NCI-H82 (cell line): ENCODE data around the gene ZFP92.

Experiments used
- DNase-seq: peaks from one replicate; lab custom pipeline; 2025; lab: John Stamatoyannopoulos, UW

ZFP92 gene

DNA sequence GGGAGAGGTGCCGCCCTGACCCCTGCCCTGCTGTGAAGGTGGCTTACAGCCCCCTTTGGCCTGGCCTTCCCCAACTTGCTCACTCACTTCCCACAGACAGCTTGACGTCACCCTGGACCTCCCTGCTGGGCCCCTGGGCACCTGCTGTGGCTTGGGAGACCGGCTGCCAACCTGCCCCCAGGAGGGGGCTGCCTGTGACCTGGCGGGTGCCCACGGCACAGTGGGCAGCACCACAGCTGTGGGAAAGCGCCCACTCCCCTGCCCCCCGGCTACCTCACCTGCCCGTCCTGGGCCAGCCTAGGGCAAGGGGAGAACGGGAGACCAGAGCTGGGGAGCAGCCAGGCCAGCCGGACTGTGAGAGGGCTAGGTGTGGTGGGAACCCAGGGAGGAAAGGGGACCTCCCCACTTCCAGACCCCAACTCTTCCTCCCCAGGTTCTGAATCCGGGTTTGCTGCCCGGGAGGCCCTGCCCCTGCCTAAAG, 2.4 kb upstream of the ZFP92 start:
- DNase-seq, result no peak

- no peak for DNase-seq
Measured at GRCh38 chrX:153409414-153410101, 1.7 kb upstream of the ZFP92 start.

DNA sequence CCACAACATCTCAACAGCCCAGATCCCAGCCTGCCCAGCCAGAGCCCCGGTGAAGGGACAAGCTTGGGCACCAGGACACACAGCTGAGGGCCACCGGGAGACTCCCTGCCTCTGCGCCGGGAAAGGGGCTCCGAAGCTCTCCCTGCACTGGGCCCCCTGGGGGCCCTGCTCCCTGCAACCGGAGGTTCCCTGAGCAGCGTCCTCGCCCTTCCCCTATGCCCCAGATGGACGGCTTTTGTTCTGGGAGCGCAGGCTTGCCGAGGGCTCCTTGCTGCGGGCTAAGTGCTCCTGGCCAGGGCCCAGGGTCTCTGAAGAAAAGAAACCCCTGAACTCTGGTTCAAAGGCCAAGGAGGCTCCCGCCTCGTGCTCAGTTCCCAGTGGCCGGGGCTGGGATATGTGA, 899 bp upstream of the ZFP92 start:
- no peak for DNase-seq

- DNase-seq, result no peak
Measured at GRCh38 chrX:153410888-153411254, 401 bp upstream of the ZFP92 start.

- DNase-seq, result no peak
Measured at GRCh38 chrX:153411988-153412574, 809 bp downstream of the ZFP92 start.

- peak; percentile 25 for DNase-seq
Measured at GRCh38 chrX:153412746-153413720, 1.8 kb downstream of the ZFP92 start.

DNA sequence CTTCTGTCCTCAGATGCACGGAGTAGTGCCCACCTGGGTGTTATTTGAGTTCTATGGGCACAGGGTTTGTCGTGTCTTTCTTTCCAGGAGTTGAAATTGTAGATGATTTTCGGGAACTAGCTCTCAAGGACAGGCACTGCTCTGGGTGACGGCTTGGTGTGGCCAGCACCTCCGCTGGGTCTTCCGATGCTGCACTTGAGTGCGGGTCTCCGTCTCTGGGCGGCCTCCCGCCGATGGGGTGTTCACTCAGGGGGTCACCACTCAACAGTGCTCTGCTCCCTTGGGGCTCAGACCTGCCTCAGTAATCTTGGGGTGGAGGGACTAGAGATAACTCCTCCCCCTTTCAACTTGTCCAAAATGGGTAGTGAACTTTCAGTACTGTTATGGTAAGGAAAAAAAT, 2.5 kb downstream of the ZFP92 start:
- DNase-seq, result no peak

DNA sequence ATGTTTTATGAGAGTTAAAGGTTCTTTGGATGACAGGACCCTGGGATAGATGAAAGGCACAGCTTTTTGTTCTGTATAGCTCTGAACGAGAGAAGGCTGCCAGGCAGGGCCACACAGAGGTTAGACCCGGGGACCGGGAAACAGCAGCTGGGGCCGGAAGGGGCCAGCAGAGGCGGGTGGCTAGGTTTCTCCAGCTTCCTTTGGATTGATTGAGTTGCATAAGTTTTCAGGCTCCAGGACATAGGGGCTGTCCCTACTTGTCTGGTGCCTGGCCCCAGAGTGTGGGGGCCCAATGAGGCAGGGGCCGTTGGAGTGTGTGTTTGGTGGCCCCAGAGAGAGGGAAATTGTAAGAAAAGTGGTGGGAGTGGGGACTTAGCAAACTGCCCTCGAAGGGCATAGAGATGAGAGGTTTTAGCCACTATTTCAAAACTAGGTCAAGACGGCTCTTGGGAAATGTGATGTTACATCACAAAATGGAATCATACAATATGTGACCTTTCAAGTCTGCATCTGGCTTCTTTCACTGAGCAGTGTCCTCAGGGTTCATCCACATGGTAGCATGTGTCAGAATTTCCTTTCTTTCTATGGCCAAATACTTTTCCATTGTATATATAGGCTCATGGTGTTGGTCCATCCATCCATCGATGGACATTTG, 3.7 kb downstream of the ZFP92 start:
- DNase-seq, result no peak

GRCh38 chrX:153416781-153417450, 5.6 kb downstream of the ZFP92 start:
- DNase-seq, result peak; percentile 58

DNA sequence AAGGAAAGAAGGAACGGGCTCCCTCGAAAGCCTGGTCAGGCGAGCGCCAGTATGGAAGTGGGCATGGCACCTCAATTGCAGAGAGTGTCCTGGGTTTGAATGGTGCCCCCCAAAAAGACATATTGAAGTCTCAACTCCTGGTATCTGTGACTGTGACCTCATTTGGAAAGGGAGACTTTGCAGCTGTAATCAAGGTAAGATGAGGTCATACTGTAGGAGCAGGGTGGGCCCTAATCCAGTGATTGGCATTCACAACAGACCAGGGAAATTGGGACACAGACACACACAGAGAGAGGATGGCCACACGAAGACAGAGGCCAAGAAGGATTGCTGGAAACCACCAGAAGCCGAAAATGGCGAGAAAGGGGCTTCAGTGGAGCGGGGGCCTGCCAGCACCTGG, 6.4 kb downstream of the ZFP92 start:
- DNase-seq, result no peak

DNA sequence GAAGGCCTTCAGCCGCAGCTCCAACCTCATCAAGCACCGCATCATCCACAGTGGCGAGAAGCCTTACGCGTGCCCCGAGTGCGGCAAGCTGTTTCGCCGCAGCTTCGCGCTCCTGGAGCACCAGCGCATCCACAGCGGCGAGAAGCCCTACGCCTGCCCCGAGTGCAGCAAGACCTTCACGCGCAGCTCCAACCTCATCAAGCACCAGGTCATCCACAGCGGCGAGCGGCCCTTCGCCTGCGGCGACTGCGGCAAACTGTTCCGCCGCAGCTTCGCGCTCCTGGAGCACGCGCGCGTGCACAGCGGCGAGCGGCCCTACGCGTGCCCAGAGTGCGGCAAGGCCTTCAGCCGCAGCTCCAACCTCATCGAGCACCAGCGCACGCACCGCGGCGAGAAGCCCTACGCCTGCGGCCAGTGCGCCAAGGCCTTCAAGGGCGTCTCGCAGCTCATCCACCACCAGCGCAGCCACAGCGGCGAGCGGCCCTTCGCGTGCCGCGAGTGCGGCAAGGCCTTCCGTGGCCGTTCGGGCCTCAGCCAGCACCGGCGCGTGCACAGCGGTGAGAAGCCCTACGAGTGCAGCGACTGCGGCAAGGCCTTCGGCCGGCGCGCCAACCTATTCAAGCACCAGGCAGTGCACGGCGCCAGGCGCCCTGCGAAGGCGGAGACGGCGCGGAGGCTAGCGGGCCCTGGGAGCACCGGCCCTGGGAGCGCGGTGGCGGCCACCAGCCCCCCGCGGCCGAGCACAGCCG, 9.8 kb downstream of the ZFP92 start:
- DNase-seq, result no peak

- DNase-seq, result no peak
Measured at GRCh38 chrX:153421856-153422255, 10.6 kb downstream of the ZFP92 start.

DNA sequence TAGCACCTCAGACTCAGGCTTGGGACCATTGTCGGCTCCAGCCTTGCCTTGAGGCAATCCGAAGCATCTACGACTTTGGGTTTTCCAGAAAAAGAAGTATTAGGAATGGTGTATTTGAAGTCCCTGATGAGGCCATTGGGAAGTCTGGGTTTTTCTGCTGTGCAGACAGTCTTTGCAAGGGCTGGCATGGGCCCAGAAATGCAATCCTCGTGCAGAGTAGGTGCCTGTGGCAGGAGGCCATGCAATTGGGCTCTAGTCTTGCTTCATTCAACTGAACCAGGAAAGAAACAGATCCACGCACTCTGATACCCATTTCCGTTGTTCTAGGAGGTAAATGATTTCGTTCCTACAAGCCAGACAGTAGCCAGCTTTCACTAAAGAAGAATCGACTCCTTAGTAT, 12.4 kb downstream of the ZFP92 start:
- DNase-seq, result no peak

DNA sequence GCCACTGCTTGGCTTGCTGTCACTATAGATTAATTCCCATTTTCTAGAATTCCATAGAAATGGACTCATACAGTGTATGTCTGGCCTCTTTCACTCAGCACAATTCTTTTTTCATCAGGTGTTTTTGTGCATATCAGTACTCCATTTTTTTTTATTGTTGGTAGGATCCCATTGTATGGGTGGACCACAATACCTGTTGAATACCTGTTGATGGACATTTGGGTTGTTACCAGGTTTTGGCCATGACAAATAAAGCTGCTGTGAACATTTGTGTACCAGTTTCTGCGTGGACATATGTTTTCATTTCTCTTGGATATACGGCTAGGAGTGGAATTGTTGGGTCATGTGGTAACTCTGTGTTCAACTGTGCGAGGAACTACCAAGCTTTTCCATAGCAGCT, 14.9 kb downstream of the ZFP92 start:
- no peak for DNase-seq

- DNase-seq, result no peak
Measured at GRCh38 chrX:153430796-153431195, 19.5 kb downstream of the ZFP92 start.

DNA sequence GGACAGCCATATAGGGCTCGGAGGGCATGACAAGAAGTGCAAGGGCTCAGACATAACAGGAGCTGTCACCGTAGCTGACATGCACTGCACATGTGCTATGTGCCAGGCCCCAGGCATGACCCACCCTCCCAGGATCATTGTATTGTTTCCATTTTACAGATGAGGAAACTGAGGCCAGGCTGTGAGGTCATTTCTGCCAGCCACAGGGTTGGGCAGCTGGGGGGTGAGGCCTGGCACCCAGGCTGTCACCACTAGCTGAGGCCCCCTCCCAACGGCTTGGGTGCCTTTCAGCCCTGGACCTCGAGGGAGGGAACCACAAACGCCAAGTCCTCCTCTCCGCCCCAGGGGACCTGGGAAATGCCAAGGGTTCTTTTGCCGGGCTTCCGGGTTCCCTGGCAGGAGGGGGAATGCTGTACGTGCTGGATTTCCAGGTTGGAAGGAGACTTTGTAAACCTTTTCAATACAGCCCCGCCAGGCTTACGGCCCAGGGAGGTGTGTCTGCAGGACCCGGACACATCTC, 21.9 kb downstream of the ZFP92 start:
- DNase-seq, result no peak

DNA sequence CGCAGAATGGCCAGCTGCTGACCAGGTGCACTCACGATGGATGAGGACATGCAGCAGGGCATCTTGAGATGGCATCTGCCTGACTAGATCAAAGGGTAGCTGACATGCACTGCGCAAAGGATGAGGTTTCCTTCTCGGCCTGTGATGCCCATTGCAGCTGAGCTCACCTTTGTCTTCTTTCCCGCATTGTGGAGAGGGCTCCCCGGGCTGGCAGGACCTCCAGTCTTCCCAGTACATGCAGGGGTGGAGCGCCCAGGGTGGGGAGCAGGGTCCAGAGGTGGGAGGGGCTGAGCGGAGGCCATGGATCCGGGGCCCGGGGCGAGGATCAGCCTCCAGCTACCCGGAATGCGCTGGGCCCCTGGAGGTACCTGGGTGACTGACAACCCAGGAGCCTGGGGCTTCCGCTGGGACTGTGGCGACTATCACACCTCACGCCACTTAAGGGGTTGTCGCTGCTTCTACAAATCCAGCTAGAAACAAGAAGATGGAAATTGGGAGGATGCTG, 22.6 kb downstream of the ZFP92 start:
- no peak for DNase-seq

DNA sequence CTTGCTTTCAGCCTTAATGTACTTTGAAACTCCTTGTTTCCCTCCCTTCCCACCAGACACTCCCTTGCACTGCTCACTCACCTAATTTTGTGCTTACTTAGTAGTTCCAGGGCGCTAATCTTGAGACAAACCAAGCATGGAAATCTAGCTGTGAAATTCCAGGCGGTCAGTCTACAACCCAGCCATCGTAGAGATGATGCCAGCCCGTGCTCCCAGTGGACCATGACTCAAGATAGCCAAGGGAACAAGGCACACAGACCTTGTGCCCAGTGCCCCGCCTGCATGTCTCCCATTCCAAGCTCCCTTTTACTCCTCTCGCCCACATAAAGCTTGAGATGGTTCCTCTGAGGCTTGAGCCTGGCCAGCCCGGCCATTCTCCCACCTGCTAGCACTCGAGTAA, 23.5 kb downstream of the ZFP92 start:
- DNase-seq, result no peak

DNA sequence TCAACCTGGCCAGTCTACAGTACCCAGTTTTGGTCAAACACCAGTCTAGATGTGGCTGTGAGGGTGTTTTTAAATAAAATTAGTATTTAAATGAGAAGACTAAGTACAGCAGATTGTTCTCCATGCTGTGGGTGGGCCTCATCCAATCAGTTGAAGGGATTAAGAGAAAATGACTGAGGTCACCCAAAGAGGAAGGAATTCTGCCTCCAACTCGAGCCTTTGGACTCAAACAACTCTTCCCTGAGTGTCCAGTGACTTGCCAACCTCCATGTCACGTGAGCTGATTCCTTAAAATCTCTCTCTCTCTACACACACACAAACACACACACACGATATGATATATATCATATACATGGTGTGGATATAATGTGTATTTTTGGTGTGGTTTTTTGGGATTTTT, 24.6 kb downstream of the ZFP92 start:
- no peak for DNase-seq

GRCh38 chrX:153438532-153438931, 27.3 kb downstream of the ZFP92 start:
- peak; percentile 51 for DNase-seq

DNA sequence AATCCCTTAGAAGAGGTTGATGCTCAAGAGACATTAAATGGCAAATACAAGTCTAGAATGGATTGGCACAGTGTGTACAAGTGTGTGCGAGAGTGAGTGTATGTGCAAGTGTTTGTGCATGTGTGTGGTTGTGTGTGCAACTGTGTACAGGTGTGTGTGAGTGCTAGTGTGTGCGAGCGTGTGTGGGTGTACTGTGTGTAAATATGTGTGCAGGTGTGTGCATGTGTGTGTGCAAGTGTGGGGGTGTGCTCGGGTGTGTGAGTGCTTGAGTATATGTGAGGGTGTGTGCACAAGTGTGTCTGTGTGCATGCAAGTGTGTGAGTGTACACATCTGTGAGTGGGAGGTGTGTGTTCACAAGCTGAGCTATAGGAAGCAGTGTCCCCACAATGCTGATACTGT, 28.7 kb downstream of the ZFP92 start:
- no peak for DNase-seq
